ENCODE data around the gene RCAN2.
A peak's percentile ranks its signal among the peaks of the same experiment; 100 is the strongest.

The RCAN2 gene

DNA sequence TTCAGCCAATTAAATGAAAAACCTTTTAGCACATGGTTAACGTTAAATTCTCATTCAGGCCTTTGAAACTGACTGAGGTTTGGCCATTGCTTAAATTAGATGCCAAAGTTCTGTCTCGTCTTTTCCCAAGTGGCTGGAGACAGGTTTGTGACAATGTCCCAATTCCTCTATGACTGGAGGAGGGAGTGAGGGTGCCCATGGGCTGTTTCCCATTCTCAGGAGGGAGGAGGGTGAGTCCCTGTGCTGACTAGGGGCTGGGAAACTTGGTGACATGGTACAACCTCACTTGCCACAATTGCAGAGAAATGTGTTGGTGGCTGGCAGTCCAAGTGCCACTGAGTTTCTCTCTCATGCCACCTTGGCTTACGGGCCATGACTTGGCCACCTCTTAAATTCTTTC is 256.5 kb downstream of the RCAN2 start:
- no peaks in the 10 kb centered on the region for H3K9me3 Mint-ChIP-seq
- H3K4me1 Mint-ChIP-seq = no peaks in the 10 kb centered on the region
- H3K4me3 Mint-ChIP-seq = no peak overlapping the region
- H3K27me3 Mint-ChIP-seq = peaks cover 6% of the 10 kb centered on the region
- H3K27ac Mint-ChIP-seq (ENCODE audit: low read depth) = no peak overlapping the region
- no peak for DNase-seq (ENCODE audit: low spot score in 2 of 2)
- no peaks in the 10 kb centered on the region for H3K36me3 Mint-ChIP-seq (ENCODE audit: insufficient read depth)
- ATAC-seq (replicated peaks; ENCODE audit: extremely low read depth, poor library complexity, severe bottlenecking) = no peak

- Mint-ChIP-seq H3K9me3 (peaks cover 5% of the 10 kb centered on the region), H3K27me3 (peaks cover 2% of the 10 kb centered on the region), H3K36me3 (ENCODE audit: insufficient read depth) (no peaks in the 10 kb centered on the region), H3K27ac (ENCODE audit: low read depth) (no peak overlapping the region), H3K4me1 (no peaks in the 10 kb centered on the region), H3K4me3 (no peak overlapping the region)
- ATAC-seq (replicated peaks; ENCODE audit: extremely low read depth, poor library complexity, severe bottlenecking) (no peak), DNase-seq (ENCODE audit: low spot score in 2 of 2) (no peak)
Observed at GRCh38 chr6:46234156-46234556, 257.1 kb downstream of the RCAN2 start.

DNA sequence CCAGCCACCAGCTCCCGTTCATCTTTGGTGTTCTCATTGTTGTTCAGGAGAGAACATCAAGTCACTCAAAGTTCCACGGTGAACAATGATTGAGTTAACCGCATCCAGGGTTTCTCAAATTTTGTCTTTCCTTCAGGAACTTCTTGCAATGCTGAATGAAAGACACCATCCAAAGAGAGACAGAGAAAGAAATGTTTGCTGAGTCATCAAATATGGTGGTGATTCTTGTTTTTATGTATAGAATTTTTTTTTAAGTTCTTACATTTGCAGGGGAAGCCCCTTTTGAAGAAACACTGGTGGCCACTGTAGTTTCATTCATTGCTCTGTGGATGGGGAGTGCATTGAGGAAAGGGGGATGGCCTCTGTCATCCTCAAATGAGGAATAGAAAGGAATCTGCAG is 258.1 kb downstream of the RCAN2 start:
- peaks cover 6% of the 10 kb centered on the region for H3K9me3 Mint-ChIP-seq
- H3K36me3 Mint-ChIP-seq (ENCODE audit: insufficient read depth) = no peaks in the 10 kb centered on the region
- ATAC-seq (replicated peaks; ENCODE audit: extremely low read depth, poor library complexity, severe bottlenecking) = no peak
- DNase-seq (ENCODE audit: low spot score in 2 of 2) = no peak
- H3K4me1 Mint-ChIP-seq = no peaks in the 10 kb centered on the region
- no peak overlapping the region for H3K4me3 Mint-ChIP-seq
- no peaks in the 10 kb centered on the region for H3K27me3 Mint-ChIP-seq
- H3K27ac Mint-ChIP-seq (ENCODE audit: low read depth) = no peak overlapping the region

DNA sequence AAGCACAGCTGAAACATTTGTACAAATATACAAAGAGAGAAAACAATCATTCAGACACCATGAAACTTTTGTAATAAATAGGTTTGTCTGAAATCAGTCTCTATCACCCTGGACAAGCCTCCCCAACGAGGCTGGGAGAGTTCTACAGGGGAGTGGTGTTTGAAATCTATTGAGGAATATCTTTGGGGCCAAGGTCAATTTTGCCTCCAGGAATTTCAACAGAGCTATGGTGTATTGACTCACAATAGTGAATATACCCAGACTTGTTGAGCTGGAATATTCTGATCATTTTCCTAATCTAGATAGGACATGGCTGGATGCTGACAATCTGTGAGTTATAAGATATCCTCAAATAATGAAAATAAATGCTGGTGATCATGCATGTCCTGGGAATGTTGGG is 269.0 kb downstream of the RCAN2 start:
- Mint-ChIP-seq H3K4me1 (no peaks in the 10 kb centered on the region), H3K27ac (ENCODE audit: low read depth) (no peak overlapping the region), H3K27me3 (no peaks in the 10 kb centered on the region), H3K9me3 (no peaks in the 10 kb centered on the region), H3K36me3 (ENCODE audit: insufficient read depth) (no peaks in the 10 kb centered on the region), H3K4me3 (no peak overlapping the region)
- DNase-seq (ENCODE audit: low spot score in 2 of 2) (no peak), ATAC-seq (replicated peaks; ENCODE audit: extremely low read depth, poor library complexity, severe bottlenecking) (no peak)

- Mint-ChIP-seq H3K27me3 (no peaks in the 10 kb centered on the region), H3K36me3 (ENCODE audit: insufficient read depth) (no peaks in the 10 kb centered on the region), H3K4me1 (no peaks in the 10 kb centered on the region), H3K9me3 (no peaks in the 10 kb centered on the region), H3K4me3 (no peak overlapping the region), H3K27ac (ENCODE audit: low read depth) (no peak overlapping the region)
- ATAC-seq (replicated peaks; ENCODE audit: extremely low read depth, poor library complexity, severe bottlenecking) (peak; percentile 77), DNase-seq (ENCODE audit: low spot score in 2 of 2) (no peak)
Observed at GRCh38 chr6:46221222-46221793, 269.9 kb downstream of the RCAN2 start.

GRCh38 chr6:46220352-46221221 is 270.7 kb downstream of the RCAN2 start:
- Mint-ChIP-seq H3K36me3 (ENCODE audit: insufficient read depth) (no peaks in the 10 kb centered on the region), H3K27ac (ENCODE audit: low read depth) (no peak overlapping the region), H3K4me1 (no peaks in the 10 kb centered on the region), H3K9me3 (no peaks in the 10 kb centered on the region), H3K4me3 (no peak overlapping the region), H3K27me3 (no peaks in the 10 kb centered on the region)
- DNase-seq (ENCODE audit: low spot score in 2 of 2) = no peak
- ATAC-seq (replicated peaks; ENCODE audit: extremely low read depth, poor library complexity, severe bottlenecking) = no peak

DNA sequence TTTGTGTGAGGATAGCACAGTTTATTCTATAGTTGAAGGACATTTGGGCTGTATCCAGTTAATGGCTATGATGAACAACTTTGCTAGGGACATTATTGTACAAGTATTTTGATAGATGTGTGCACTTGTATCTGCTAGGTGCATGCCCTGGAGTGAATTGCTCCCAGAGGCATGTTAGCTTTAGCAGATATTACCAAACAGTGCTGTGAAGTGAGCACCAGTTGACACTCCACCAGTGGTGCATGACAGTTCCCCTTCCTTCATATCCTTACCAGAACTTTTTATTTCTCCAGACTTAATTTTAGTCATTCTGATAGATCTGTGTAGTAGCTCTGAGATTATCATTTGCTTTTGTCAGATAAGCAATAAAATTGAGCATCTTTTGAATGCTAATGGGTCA is 271.6 kb downstream of the RCAN2 start:
- H3K36me3 Mint-ChIP-seq (ENCODE audit: insufficient read depth) = no peaks in the 10 kb centered on the region
- DNase-seq (ENCODE audit: low spot score in 2 of 2) = no peak
- H3K4me1 Mint-ChIP-seq = no peaks in the 10 kb centered on the region
- no peaks in the 10 kb centered on the region for H3K27me3 Mint-ChIP-seq
- H3K27ac Mint-ChIP-seq (ENCODE audit: low read depth) = no peak overlapping the region
- no peaks in the 10 kb centered on the region for H3K9me3 Mint-ChIP-seq
- no peak for ATAC-seq (replicated peaks; ENCODE audit: extremely low read depth, poor library complexity, severe bottlenecking)
- H3K4me3 Mint-ChIP-seq = no peak overlapping the region

GRCh38 chr6:46218457-46218856 is 272.8 kb downstream of the RCAN2 start:
- no peak overlapping the region for H3K27ac Mint-ChIP-seq (ENCODE audit: low read depth)

GRCh38 chr6:46217671-46218131 is 273.5 kb downstream of the RCAN2 start:
- no peaks in the 10 kb centered on the region for H3K4me1 Mint-ChIP-seq
- H3K4me3 Mint-ChIP-seq = no peak overlapping the region
- H3K9me3 Mint-ChIP-seq = no peaks in the 10 kb centered on the region
- H3K27ac Mint-ChIP-seq (ENCODE audit: low read depth) = no peak overlapping the region
- no peaks in the 10 kb centered on the region for H3K36me3 Mint-ChIP-seq (ENCODE audit: insufficient read depth)
- no peaks in the 10 kb centered on the region for H3K27me3 Mint-ChIP-seq
- ATAC-seq (replicated peaks; ENCODE audit: extremely low read depth, poor library complexity, severe bottlenecking) = no peak
- DNase-seq (ENCODE audit: low spot score in 2 of 2) = no peak

More at GRCh38 chr6:46218457-46218856, 272.8 kb downstream of the RCAN2 start:
- H3K4me3 Mint-ChIP-seq = no peak overlapping the region
- no peaks in the 10 kb centered on the region for H3K27me3 Mint-ChIP-seq
- H3K4me1 Mint-ChIP-seq = no peaks in the 10 kb centered on the region
- DNase-seq (ENCODE audit: low spot score in 2 of 2) = no peak
- H3K9me3 Mint-ChIP-seq = no peaks in the 10 kb centered on the region
- no peaks in the 10 kb centered on the region for H3K36me3 Mint-ChIP-seq (ENCODE audit: insufficient read depth)
- ATAC-seq (replicated peaks; ENCODE audit: extremely low read depth, poor library complexity, severe bottlenecking) = no peak

DNA sequence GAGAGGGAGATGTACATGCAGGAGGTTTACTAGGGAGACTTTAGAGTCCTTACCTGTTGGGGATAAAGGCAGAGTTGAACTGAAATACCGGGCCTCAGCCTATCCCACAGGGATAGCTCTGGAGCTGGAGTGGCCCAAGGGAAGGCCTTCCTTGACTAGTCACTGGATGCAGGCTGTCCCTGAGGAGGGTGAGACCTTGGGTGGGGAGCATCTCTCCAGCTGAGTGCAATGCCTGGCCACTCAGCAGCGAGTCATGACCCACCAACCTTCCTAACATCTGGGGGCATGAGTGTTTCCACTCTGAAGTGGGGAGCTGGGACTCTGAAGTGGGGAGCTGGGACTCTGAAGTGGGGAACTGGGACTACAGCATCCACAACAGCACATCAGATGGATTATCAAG is 274.4 kb downstream of the RCAN2 start:
- no peak overlapping the region for H3K4me3 Mint-ChIP-seq
- H3K27ac Mint-ChIP-seq (ENCODE audit: low read depth) = no peak overlapping the region

GRCh38 chr6:46215777-46216176 is 275.5 kb downstream of the RCAN2 start:
- ATAC-seq (replicated peaks; ENCODE audit: extremely low read depth, poor library complexity, severe bottlenecking) (no peak), DNase-seq (ENCODE audit: low spot score in 2 of 2) (no peak)
- no peak overlapping the region for H3K4me3 Mint-ChIP-seq
- no peaks in the 10 kb centered on the region for H3K9me3 Mint-ChIP-seq
- H3K4me1 Mint-ChIP-seq = no peaks in the 10 kb centered on the region
- no peaks in the 10 kb centered on the region for H3K36me3 Mint-ChIP-seq (ENCODE audit: insufficient read depth)
- no peak overlapping the region for H3K27ac Mint-ChIP-seq (ENCODE audit: low read depth)
- H3K27me3 Mint-ChIP-seq = no peaks in the 10 kb centered on the region

More for the DNA sequence above, 274.4 kb downstream of the RCAN2 start:
- H3K9me3 Mint-ChIP-seq = no peaks in the 10 kb centered on the region
- DNase-seq (ENCODE audit: low spot score in 2 of 2) (no peak), ATAC-seq (replicated peaks; ENCODE audit: extremely low read depth, poor library complexity, severe bottlenecking) (no peak)
- no peaks in the 10 kb centered on the region for H3K4me1 Mint-ChIP-seq
- no peaks in the 10 kb centered on the region for H3K27me3 Mint-ChIP-seq
- no peaks in the 10 kb centered on the region for H3K36me3 Mint-ChIP-seq (ENCODE audit: insufficient read depth)

DNA sequence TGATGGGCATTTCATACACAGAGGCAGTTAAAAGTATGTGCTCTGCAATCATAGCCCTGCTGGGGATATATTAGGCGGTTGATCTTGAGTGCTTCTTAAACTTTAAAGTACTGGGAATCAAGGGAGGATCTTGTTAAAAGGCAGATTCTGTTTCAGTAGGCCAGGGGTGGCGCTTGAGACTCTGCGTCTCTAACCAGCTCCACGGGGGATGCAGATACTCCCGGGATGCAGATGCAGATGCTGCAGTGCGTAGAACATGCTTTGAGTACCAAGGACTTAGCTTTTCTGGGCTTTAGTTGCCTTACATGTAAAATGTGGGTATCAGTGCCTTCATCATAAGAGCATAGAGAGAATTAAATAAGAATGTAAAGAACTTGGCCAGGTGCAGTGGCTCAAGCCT is 276.0 kb downstream of the RCAN2 start:
- H3K9me3 Mint-ChIP-seq = no peaks in the 10 kb centered on the region
- no peaks in the 10 kb centered on the region for H3K36me3 Mint-ChIP-seq (ENCODE audit: insufficient read depth)
- H3K27ac Mint-ChIP-seq (ENCODE audit: low read depth) = no peak overlapping the region
- ATAC-seq (replicated peaks; ENCODE audit: extremely low read depth, poor library complexity, severe bottlenecking) (no peak), DNase-seq (ENCODE audit: low spot score in 2 of 2) (no peak)
- no peak overlapping the region for H3K4me3 Mint-ChIP-seq
- no peaks in the 10 kb centered on the region for H3K27me3 Mint-ChIP-seq
- H3K4me1 Mint-ChIP-seq = no peaks in the 10 kb centered on the region

- ATAC-seq (replicated peaks; ENCODE audit: extremely low read depth, poor library complexity, severe bottlenecking) = no peak
- no peak overlapping the region for H3K27ac Mint-ChIP-seq (ENCODE audit: low read depth)
- no peaks in the 10 kb centered on the region for H3K9me3 Mint-ChIP-seq
- no peaks in the 10 kb centered on the region for H3K27me3 Mint-ChIP-seq
- no peak for DNase-seq (ENCODE audit: low spot score in 2 of 2)
- H3K4me3 Mint-ChIP-seq = no peak overlapping the region
- H3K4me1 Mint-ChIP-seq = no peaks in the 10 kb centered on the region
- H3K36me3 Mint-ChIP-seq (ENCODE audit: insufficient read depth) = no peaks in the 10 kb centered on the region
Observed at GRCh38 chr6:46211917-46212316, 279.3 kb downstream of the RCAN2 start.
